ENCODE data around the gene CYTH4. TPM values are rescaled to one million over a fixed set of nuclear protein-coding genes. Genes with fewer than 3 reads are reported as not detected.

CYTH4 gene
- total and polyA plus RNA-seq, 2 of the 8 experiments (the other 6 are each of a cell fraction or from before 2014, with no cell fraction given): 0.09 TPM; not detected in 1

- Histone ChIP-seq H3K79me1 (ENCODE audit: low read depth, low read length) (no peaks in the 10 kb centered on the region), H3K79me2 (ENCODE audit: control insufficient read depth in 1 of 2, insufficient read depth in 2 of 2, low read length in 2 of 2) (no peaks in the 10 kb centered on the region), H3K4me2 (ENCODE audit: insufficient read depth in 1 of 2, low read depth in 2 of 2, low read length in 2 of 2) (no peak overlapping the region), H3K56ac (replicated peaks; ENCODE audit: insufficient read length, low read depth, low read length) (no peak overlapping the region), H3K9ac (replicated peaks in 1 of 4; ENCODE audit: extremely low read depth in 1 of 4, low read depth in 3 of 4, low read length in 3 of 4) (no peak overlapping the region), H2BK12ac (ENCODE audit: low read depth, low read length) (no peak overlapping the region), H3K27ac (ENCODE audit: low read depth, low read length) (no peak overlapping the region), H4K5ac (ENCODE audit: insufficient read length, low read depth, low read length) (no peak overlapping the region), H4K20me1 (replicated peaks in 1 of 2; ENCODE audit: control insufficient read depth in 1 of 2, insufficient read depth in 2 of 2, low read length in 2 of 2) (no peaks in the 10 kb centered on the region), H3K9me3 (ENCODE audit: insufficient read depth in 2 of 2, low read depth in 1 of 2, low read length in 1 of 2) (peaks cover 0 to 5% of the 10 kb centered on the region in 2 experiments; a peak in 2 of 4 replicates), H3K4me3 (ENCODE audit: extremely low read depth in 1 of 4, insufficient read depth in 2 of 4, low read depth in 3 of 4, low read length in 4 of 4) (no peak overlapping the region), H3K23me2 (ENCODE audit: low read depth, low read length) (no peaks in the 10 kb centered on the region), H3K14ac (ENCODE audit: insufficient read length) (no peak overlapping the region), H3K23ac (ENCODE audit: insufficient read length) (no peak overlapping the region), H2BK15ac (ENCODE audit: low read length) (no peak overlapping the region), H3K4ac (replicated peaks; ENCODE audit: insufficient read length, low read depth, low read length) (no peak overlapping the region), H2AFZ (ENCODE audit: low read length) (no peak overlapping the region), H3K18ac (ENCODE audit: extremely low read depth, low read length) (no peak overlapping the region), H3K4me1 (replicated peaks in 1 of 4; ENCODE audit: control insufficient read depth in 3 of 4, insufficient read depth in 4 of 4, low read length in 3 of 4) (peaks cover 0 to 10% (median 1%) of the 10 kb centered on the region in 4 experiments; a peak in 3 of 7 replicates), H4K8ac (ENCODE audit: extremely low read depth, insufficient read depth, low read length) (no peak overlapping the region), H3K27me3 (replicated peaks in 1 of 4; ENCODE audit: control insufficient read depth in 3 of 4, extremely low read depth in 1 of 4, insufficient read depth in 3 of 4, low read length in 3 of 4) (no peaks in the 10 kb centered on the region; a peak in 3 of 7 replicates), H2AK5ac (ENCODE audit: low read depth, low read length) (no peak overlapping the region), H4K91ac (replicated peaks; ENCODE audit: insufficient read length, low read length) (no peak overlapping the region), H2BK20ac (ENCODE audit: low read length) (no peak overlapping the region), H3K36me3 (ENCODE audit: control insufficient read depth in 2 of 4, insufficient read depth in 4 of 4, low read length in 3 of 4) (no peaks in the 10 kb centered on the region), H2BK120ac (replicated peaks; ENCODE audit: low read depth, low read length) (no peak overlapping the region), H2BK5ac (ENCODE audit: low read depth, low read length) (no peak overlapping the region)
- no peak for FAIRE-seq
- no peak for DNase-seq (ENCODE audit: low read depth in 1 of 2, low spot score in 2 of 2)
- ChIA-PET CTCF (ENCODE audit: partially characterized antibody) (interaction anchor here (0.7 to 2.1 kb wide), 4 partner anchors 12 to 140 kb away, joined by 3 to 7 read pairs (median 4); no protein-coding TSS in a partner anchor), POLR2A (ENCODE audit: partially characterized antibody) (no interaction called here)
- 89% methylated on average over 7 of the region's 7 CpGs; no CpG with 5 or more reads in 1 of the 2 experiments for WGBS, 2 experiments (ENCODE audit: extremely low coverage in 1 of 2, insufficient coverage in 1 of 2, insufficient read length in 1 of 2, insufficient replicate concordance in 2 of 2, low coverage in 1 of 2, low lambda C conversion rate in 2 of 2, missing lambda C conversion rate in 1 of 2)
- TF ChIP-seq YY1 (IDR thresholded peaks at IDR 0.05; ENCODE audit: low read depth, low read length) (no peak), JUND (IDR thresholded peaks at IDR 0.05; ENCODE audit: low read length) (no peak), CHD2 (IDR thresholded peaks at IDR 0.05; ENCODE audit: low read length) (no peak), SP4 (IDR thresholded peaks at IDR 0.05; ENCODE audit: low read length) (no peak), CTCF (IDR thresholded peaks at IDR 0.05; ENCODE audit: control extremely low read depth in 1 of 3, insufficient read depth in 1 of 3, low read depth in 1 of 3, low read length in 3 of 3) (no peak), RBBP5 (IDR thresholded peaks at IDR 0.05; ENCODE audit: borderline replicate concordance, low read depth, low read length) (no peak), EGR1 (IDR thresholded peaks at IDR 0.05; ENCODE audit: borderline replicate concordance, low read depth, low read length) (no peak), CBX8 (IDR thresholded peaks at IDR 0.05; ENCODE audit: borderline replicate concordance, low read depth, low read length) (no peak), ATF3 (IDR thresholded peaks at IDR 0.05; ENCODE audit: insufficient read depth, low read depth, low read length) (no peak), RAD21 (IDR thresholded peaks at IDR 0.05 in 1 of 2, conservative IDR thresholded peaks at IDR 0.05 in 1 of 2; ENCODE audit: low read depth in 2 of 2, low read length in 2 of 2) (no peak)
These were observed 6.9 kb downstream of the CYTH4 start for GRCh38 chr22:37289156-37289735.

All from H1 (cell line).